B cell (primary cell): ENCODE measurements around the gene TSC1. TPM values are rescaled to one million over a fixed set of nuclear protein-coding genes. Genes with fewer than 3 reads are reported as not detected.

Source experiments
- ATAC-seq: fragments of 200-7000 bp; cut with Tn5 transposase; one replicate; pipeline ENCODE4 v1.10.0; 2021; ENCODE audit warnings: low read depth, mild to moderate bottlenecking, moderate number of reproducible peaks, moderate library complexity
- CTCF ChIA-PET: fragments of 350-600 bp; sonication (Branson Sonifier 250); formaldehyde crosslinking; loops from one replicate; lab custom pipeline; 2021; ENCODE audit warnings: antibody characterized with exemption, inconsistent platforms; lab: Charles Lee
- POLR2A ChIA-PET: fragments of 350-600 bp; sonication (Branson Sonifier 250); formaldehyde crosslinking; loops from one replicate; lab custom pipeline; 2021; ENCODE audit warnings: antibody characterized with exemption; lab: Charles Lee
- DNase-seq: peaks from one replicate; pipeline ENCODE4 v3.0.0; 2013
- H2AFZ ChIP-seq: 2 replicates; pipeline ENCODE4 v1.6.1; 2012; ENCODE audit warnings: mild to moderate bottlenecking, low read depth, low read length; ENCODE audit not compliant: insufficient read depth, poor library complexity, severe bottlenecking
- H3K27ac ChIP-seq, 2 donors: 1 replicate in 1 of 2; 2 replicates in 1 of 2; pipeline ENCODE4 v1.5.1; 2012 to 2013; ENCODE audit warnings: low read length in 2 of 2, mild to moderate bottlenecking in 2 of 2, moderate library complexity in 1 of 2
- H3K27me3 ChIP-seq, 4 experiments: fragments of 200-600 bp in 1 of 4; sonication (generic) in 1 of 4; replicated peaks in 1 of 4; 1 replicate in 2 of 4; 2 replicates in 2 of 4; pipeline versions ENCODE4 v1.6.1 to v1.7.0; 2013 to 2016; ENCODE audit warnings: low read length in 3 of 4, mild to moderate bottlenecking in 2 of 4, mixed read lengths in 1 of 4, moderate library complexity in 1 of 4; ENCODE audit not compliant: insufficient read depth in 4 of 4, control insufficient read depth in 3 of 4; ENCODE audit errors: control extremely low read depth in 1 of 4
- H3K36me3 ChIP-seq, 2 experiments: replicated peaks in 1 of 2; 1 replicate in 1 of 2; 2 replicates in 1 of 2; pipeline versions ENCODE4 v1.6.1 to v1.7.1; 2013; ENCODE audit warnings: low read length in 1 of 2; ENCODE audit not compliant: insufficient read depth in 2 of 2, control insufficient read depth in 1 of 2; ENCODE audit errors: control extremely low read depth in 1 of 2, extremely low read depth in 1 of 2
- H3K4me1 ChIP-seq, 2 donors: fragments of 200-600 bp in 1 of 2; sonication (generic) in 1 of 2; 1 replicate in 1 of 2; 2 replicates in 1 of 2; pipeline versions ENCODE4 v1.5.1 to v1.6.1; 2013 to 2017; ENCODE audit warnings: low read length in 2 of 2; ENCODE audit not compliant: control insufficient read depth in 2 of 2, insufficient read depth in 2 of 2
- H3K4me2 ChIP-seq: replicated peaks from 2 replicates; pipeline ENCODE3; 2012; ENCODE audit warnings: mild to moderate bottlenecking, low read depth, low read length; ENCODE audit not compliant: poor library complexity, severe bottlenecking
- H3K4me3 ChIP-seq, 5 experiments: fragments of 200-600 bp in 1 of 5; sonication (generic) in 1 of 5; 1 replicate in 3 of 5; 2 replicates in 2 of 5; pipeline versions ENCODE4 v1.5.1 to v1.7.0; 2011 to 2016; ENCODE audit warnings: low read length in 4 of 5, mild to moderate bottlenecking in 4 of 5, low read depth in 2 of 5, control low read depth in 1 of 5, moderate library complexity in 1 of 5; ENCODE audit not compliant: insufficient read depth in 1 of 5; ENCODE audit errors: control extremely low read depth in 1 of 5, extremely low read depth in 1 of 5
- H3K79me2 ChIP-seq: fragments of 200-600 bp; sonication (generic); one replicate; pipeline ENCODE4 v1.6.0; 2016; ENCODE audit warnings: low read length; ENCODE audit not compliant: control insufficient read depth, insufficient read depth
- H3K9ac ChIP-seq: fragments of 200-600 bp; sonication (generic); 2 replicates; pipeline ENCODE4 v1.6.1; 2017; ENCODE audit warnings: mild to moderate bottlenecking, low read length, moderate library complexity
- H3K9me3 ChIP-seq, 3 donors: one replicate each; pipeline versions ENCODE4 v1.6.1 to v1.7.1; 2013; ENCODE audit warnings: low read length in 2 of 3; ENCODE audit not compliant: control insufficient read depth in 2 of 3, insufficient read depth in 1 of 3; ENCODE audit errors: control extremely low read depth in 1 of 3
- H4K20me1 ChIP-seq: 2 replicates; pipeline ENCODE4 v1.6.0; 2012; ENCODE audit warnings: mild to moderate bottlenecking, low read length; ENCODE audit not compliant: insufficient read depth, control insufficient read depth, poor library complexity, severe bottlenecking
- H3K27ac Mint-ChIP-seq: one replicate; pipeline ENCODE4 v1.8.0; 2021; ENCODE audit warnings: mixed read lengths
- H3K27me3 Mint-ChIP-seq: one replicate; pipeline ENCODE4 v1.8.0; 2021; ENCODE audit warnings: mixed read lengths
- H3K4me1 Mint-ChIP-seq: one replicate; pipeline ENCODE4 v1.8.0; 2021; ENCODE audit warnings: mixed read lengths
- H3K4me3 Mint-ChIP-seq: one replicate; pipeline ENCODE4 v1.8.0; 2021; ENCODE audit warnings: mixed read lengths
- H3K9me3 Mint-ChIP-seq: one replicate; pipeline ENCODE4 v1.8.0; 2022; ENCODE audit warnings: mixed read lengths; ENCODE audit not compliant: insufficient read depth
- CTCF ChIP-seq: fragments of 200-600 bp; IDR thresholded peaks from one replicate; pipeline ENCODE4 v1.8.0; 2022; ENCODE audit warnings: antibody characterized with exemption, mild to moderate bottlenecking
- EZH2 ChIP-seq: IDR thresholded peaks from 2 replicates; pipeline ENCODE4 v1.6.1; 2012; ENCODE audit warnings: borderline replicate concordance, low read depth, mild to moderate bottlenecking, moderate library complexity, low read length; ENCODE audit not compliant: insufficient read depth, poor library complexity, severe bottlenecking
- WGBS: methylation state at CpG from one replicate; pipeline ENCODE4 v1.1.5; 2013; ENCODE audit warnings: missing lambda C conversion rate; ENCODE audit not compliant: insufficient coverage; 5-methylcytosine and 5-hydroxymethylcytosine counted together
- intact Hi-C: fragments of 100-400 bp; cut with micrococcal nuclease; formaldehyde crosslinking; loops from one replicate; pipeline ENCODE4 v1.10.0; 2022
- polyA plus RNA-seq: library from polyadenylated mRNA; depleted of rRNA; stranded (reverse); fragments of >200 nt; gene quantifications from 2 replicates; pipeline ENCODE4 v1.2.3, GENCODE V29; 2012
- total RNA-seq, 2 donors: library from RNA; stranded (reverse); fragments of 120-200 nt in 1 of 2; gene quantifications; 1 replicate in 1 of 2; 2 replicates in 1 of 2; pipeline versions ENCODE4 v1.2.3 to v1.2.4, GENCODE V29; 2013 to 2022

Gene TSC1
- total and polyA plus RNA-seq, 2 donors (not counting 1 experiment from before 2014, with no cell fraction given) = 34.4 to 102 TPM

- no peak overlapping the region for H2AFZ ChIP-seq
- ATAC-seq = no peak
- TF ChIP-seq CTCF (no peak), EZH2 (no peak)
Observed at GRCh38 chr9:132978112-132978450, 33.7 kb upstream of the TSC1 start.

GRCh38 chr9:132976571-132976970 is 32.2 kb upstream of the TSC1 start:
- WGBS = 100% methylated on average over 1 of the region's 3 CpGs
- H3K27me3 Mint-ChIP-seq = peaks cover 34% of the 10 kb centered on the region
- no peak overlapping the region for H3K4me2 ChIP-seq
- H3K4me1 Mint-ChIP-seq = peaks cover 24% of the 10 kb centered on the region
- intact Hi-C loops = no loop called here
- POLR2A ChIA-PET = no interaction called here
- H4K20me1 ChIP-seq = no peaks in the 10 kb centered on the region
- no peaks in the 10 kb centered on the region for H3K9me3 Mint-ChIP-seq
- no peak overlapping the region for H2AFZ ChIP-seq
- peaks cover 0 to 53% (median 19%) of the 10 kb centered on the region in 4 experiments for H3K27me3 ChIP-seq
- H3K4me1 ChIP-seq = peaks cover 21 to 23% of the 10 kb centered on the region in 2 donors
- CTCF ChIA-PET = interaction anchor here (0.6 to 1.4 kb wide), 2 partner anchors 63 to 168 kb away, joined by 3 read pairs; no protein-coding TSS in a partner anchor
- peaks cover 0 to 11% (median 0%) of the 10 kb centered on the region in 3 donors for H3K9me3 ChIP-seq
- no peak overlapping the region for H3K4me3 ChIP-seq
- H3K27ac Mint-ChIP-seq = no peak overlapping the region
- no peak overlapping the region for H3K9ac ChIP-seq
- DNase-seq (no peak), ATAC-seq (no peak)
- TF ChIP-seq CTCF (no peak), EZH2 (no peak)
- H3K4me3 Mint-ChIP-seq = no peak overlapping the region
- no peaks in the 10 kb centered on the region for H3K36me3 ChIP-seq
- no peak overlapping the region for H3K27ac ChIP-seq
- H3K79me2 ChIP-seq = no peaks in the 10 kb centered on the region

More at GRCh38 chr9:132978112-132978450, 33.7 kb upstream of the TSC1 start:
- Histone ChIP-seq H3K27me3 (peaks cover 0 to 59% (median 20%) of the 10 kb centered on the region in 4 experiments), H4K20me1 (no peaks in the 10 kb centered on the region), H3K4me1 (peaks cover 28 to 29% of the 10 kb centered on the region in 2 donors), H3K27ac (no peak overlapping the region), H3K9me3 (peaks cover 0 to 6% (median 0%) of the 10 kb centered on the region in 3 donors), H3K36me3 (no peaks in the 10 kb centered on the region), H3K79me2 (no peaks in the 10 kb centered on the region), H3K4me3 (no peak overlapping the region), H3K4me2 (peak overlapping the region; percentile 40), H3K9ac (no peak overlapping the region)
- Mint-ChIP-seq H3K27me3 (peaks cover 43% of the 10 kb centered on the region), H3K9me3 (no peaks in the 10 kb centered on the region), H3K4me1 (peaks cover 27% of the 10 kb centered on the region), H3K4me3 (no peak overlapping the region), H3K27ac (no peak overlapping the region)
- ChIA-PET CTCF (interaction anchor here (0.6 to 2.1 kb wide), 11 partner anchors 16 to 686 kb away, joined by 3 to 6 read pairs (median 3); partner anchors contain the start of genes GTF3C5, SPACA9 and TSC1), POLR2A (no interaction called here)
- WGBS = 0% methylated on average over 1 of the region's 2 CpGs
- no peak for DNase-seq
- intact Hi-C loops = no loop called here
